ENCODE measurements around the gene CBR1. TPM values are rescaled to one million over a fixed set of nuclear protein-coding genes. Genes with fewer than 3 reads are reported as not detected.

The CBR1 gene
- total and polyA plus RNA-seq, 10 of the 15 experiments (the other 5 are each of a cell fraction or from before 2014, with no cell fraction given), result 16.9 to 138 (median 57.4) TPM

DNA sequence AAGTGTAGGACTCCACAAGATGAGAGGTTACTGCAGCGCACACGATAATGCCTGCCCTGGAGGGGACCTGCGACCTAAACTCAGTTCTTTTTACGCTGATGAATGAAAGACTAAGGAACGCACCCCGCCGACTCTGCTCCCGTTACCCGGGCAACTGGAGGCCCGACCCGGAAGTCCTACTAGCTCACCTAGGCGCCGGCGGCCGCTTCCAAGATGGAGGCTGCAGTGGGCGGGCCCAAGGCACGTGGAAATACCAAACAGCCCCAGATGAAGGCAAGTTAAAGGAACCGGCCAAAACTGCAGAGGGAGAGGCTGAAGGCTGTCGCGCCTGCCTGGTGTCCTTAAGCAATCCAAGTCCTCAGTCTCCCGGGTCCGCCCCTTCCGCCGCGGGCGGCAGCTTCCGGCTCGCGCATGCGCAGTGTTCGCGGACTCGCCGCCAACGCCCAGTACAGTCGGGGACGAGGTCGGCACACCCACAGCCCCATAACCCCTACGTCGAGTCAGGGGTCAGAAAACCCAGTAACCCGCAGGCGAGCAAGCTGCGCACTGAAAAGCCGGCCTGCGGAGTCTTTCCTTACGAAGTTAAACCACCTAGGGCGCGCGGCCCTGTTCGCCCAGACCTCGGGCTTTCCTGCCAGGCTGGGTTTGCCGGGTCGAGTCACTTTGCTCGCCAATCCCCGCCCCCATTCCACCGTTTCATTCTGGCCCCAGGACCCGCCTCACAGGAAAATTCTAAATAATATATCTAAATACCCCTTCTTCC lies 9.5 kb upstream of the CBR1 start, which contains the start of gene SETD4 (continued):
- TF ChIP-seq RELA (IDR thresholded peaks at IDR 0.05; ENCODE audit: borderline replicate concordance, partially characterized antibody), result no peak
- no peak for TF ChIP-seq KAT2A (conservative IDR thresholded peaks at IDR 0.05; ENCODE audit: control insufficient read depth, low read depth, low read length)
- TF ChIP-seq, protein P1, sequence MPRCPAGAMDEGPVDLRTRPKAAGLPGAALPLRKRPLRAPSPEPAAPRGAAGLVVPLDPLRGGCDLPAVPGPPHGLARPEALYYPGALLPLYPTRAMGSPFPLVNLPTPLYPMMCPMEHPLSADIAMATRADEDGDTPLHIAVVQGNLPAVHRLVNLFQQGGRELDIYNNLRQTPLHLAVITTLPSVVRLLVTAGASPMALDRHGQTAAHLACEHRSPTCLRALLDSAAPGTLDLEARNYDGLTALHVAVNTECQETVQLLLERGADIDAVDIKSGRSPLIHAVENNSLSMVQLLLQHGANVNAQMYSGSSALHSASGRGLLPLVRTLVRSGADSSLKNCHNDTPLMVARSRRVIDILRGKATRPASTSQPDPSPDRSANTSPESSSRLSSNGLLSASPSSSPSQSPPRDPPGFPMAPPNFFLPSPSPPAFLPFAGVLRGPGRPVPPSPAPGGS (IDR thresholded peaks at IDR 0.05; ENCODE audit: borderline replicate concordance, insufficient read depth, low read depth, low read length, poor library complexity, severe bottlenecking), result no peak
- peak; percentile 78 for TF ChIP-seq KLF5 (IDR thresholded peaks at IDR 0.05; ENCODE audit: partially characterized antibody)
- peak; percentile 86 for TF ChIP-seq ZNF207 (IDR thresholded peaks at IDR 0.05; ENCODE audit: borderline replicate concordance)
- 0 out of 2 replicates have a peak, but pooled peaks have one; percentile 19 for TF ChIP-seq PKNOX1 (IDR thresholded peaks at IDR 0.05)

DNA sequence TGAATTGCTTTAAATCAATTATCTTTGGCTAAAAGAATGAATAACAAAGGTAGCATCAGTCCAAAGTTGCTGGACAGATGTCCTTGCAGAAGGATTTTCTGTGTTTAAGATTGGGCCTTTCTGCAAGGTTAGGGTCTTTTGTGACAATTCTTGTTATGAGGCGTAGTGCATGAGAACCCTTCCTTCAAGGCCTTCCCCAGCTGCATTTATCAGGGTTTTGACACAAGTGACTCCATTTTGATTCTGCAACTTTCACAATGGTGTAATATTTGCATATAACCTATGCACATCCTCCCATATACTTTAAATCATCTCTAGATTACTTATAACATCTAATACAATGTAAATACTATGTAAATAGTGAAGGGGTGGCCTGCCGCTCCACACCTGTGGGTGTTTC lies 8.4 kb upstream of the CBR1 start:
- in situ Hi-C loops (cut with MboI), result no loop called here
- TF ChIP-seq ZNF687 (IDR thresholded peaks at IDR 0.05) (peak; percentile 19; the same call in 1 of the 2 replicates), EP300 (IDR thresholded peaks at IDR 0.05; ENCODE audit: borderline replicate concordance in 1 of 2, control insufficient read depth in 1 of 2, low read depth in 2 of 2, low read length in 2 of 2) (no peak)
- WGBS (ENCODE audit: insufficient coverage, insufficient replicate concordance, low lambda C conversion rate, missing lambda C conversion rate), result 91% methylated on average over 2 of the region's 2 CpGs

More for the DNA sequence above, 8.4 kb upstream of the CBR1 start:
- no TSS peak for BruUV-seq (replicated peaks)
- Histone ChIP-seq H3K4me2 (ENCODE audit: control insufficient read depth, insufficient read depth) (no peak overlapping the region), H3K27ac (ENCODE audit: control insufficient read depth, insufficient read depth) (no peak overlapping the region), H4K20me1 (ENCODE audit: control insufficient read depth, insufficient read depth) (no peaks in the 10 kb centered on the region), H3K79me2 (ENCODE audit: control insufficient read depth, insufficient read depth, low read length) (peaks cover 10% of the 10 kb centered on the region), H3K4me3 (no peak overlapping the region), H3K9ac (ENCODE audit: control insufficient read depth, insufficient read depth, low read length) (no peak overlapping the region), H3K27me3 (replicated peaks in 1 of 2; ENCODE audit: control insufficient read depth in 2 of 2, insufficient read depth in 2 of 2, low read length in 1 of 2) (no peaks in the 10 kb centered on the region), H3K36me3 (ENCODE audit: control insufficient read depth in 2 of 2, insufficient read depth in 2 of 2, low read length in 1 of 2) (peaks cover 2 to 5% of the 10 kb centered on the region in 2 experiments; a peak in 3 of 4 replicates), H3K9me3 (replicated peaks; ENCODE audit: control insufficient read depth, insufficient read depth, low read length) (no peaks in the 10 kb centered on the region; the same call in 2 of the 3 replicates), H2AFZ (ENCODE audit: control insufficient read depth, low read depth, low read length) (0 out of 2 replicates have a peak overlapping the region, but pooled peaks have one; percentile 73), H3K4me1 (ENCODE audit: control insufficient read depth, insufficient read depth, low read length) (no peaks in the 10 kb centered on the region)
- RAD21 ChIA-PET (ENCODE audit: unreplicated experiment), result no interaction called here
- intact Hi-C loops (cut with micrococcal nuclease; ENCODE audit: unreplicated experiment), result loop anchor here (2.0 kb wide), 1 partner anchor 37 kb away; no protein-coding TSS in a partner anchor
- ATAC-seq (no peak), DNase-seq (ENCODE audit: low read depth, low spot score) (no peak), FAIRE-seq (no peak)
- CTCF ChIA-PET, result interaction anchor here (2.0 kb wide), 1 partner anchor 42 kb away, joined by 6 read pairs; no protein-coding TSS in a partner anchor
- SMC1A ChIA-PET (ENCODE audit: uncharacterized antibody, unreplicated experiment), result no interaction called here
- POLR2A ChIA-PET, result no interaction called here
